WTC11 (cell line): ENCODE data around the gene RIN1. TPM values are rescaled to one million over a fixed set of nuclear protein-coding genes. Genes with fewer than 3 reads are reported as not detected.

Source experiments
- AFF4 ChIP-seq: sonication (generic); formaldehyde crosslinking; IDR thresholded peaks from 2 replicates; pipeline ENCODE4 v1.8.1; 2023; ENCODE audit warnings: mild to moderate bottlenecking, missing genetic modification reagents, borderline replicate concordance
- AR ChIP-seq: fragments of 250-450 bp; sonication (Bioruptor Pico); IDR thresholded peaks from 2 replicates; pipeline ENCODE4 v1.9.0; 2021; ENCODE audit warnings: mild to moderate bottlenecking
- ATF2 ChIP-seq: sonication (generic); formaldehyde crosslinking; IDR thresholded peaks from 2 replicates; pipeline ENCODE4 v1.8.1; 2022; ENCODE audit warnings: low read depth, missing genetic modification reagents, borderline replicate concordance
- CTCF ChIP-seq: fragments of 200-600 bp; IDR thresholded peaks from 2 replicates; pipeline ENCODE4 v1.8.0; 2022; ENCODE audit warnings: antibody characterized with exemption
- GRHL2 ChIP-seq: fragments of 250-450 bp; sonication (Bioruptor Pico); IDR thresholded peaks from 2 replicates; pipeline ENCODE4 v1.8.0; 2022; ENCODE audit warnings: mild to moderate bottlenecking, moderate library complexity; ENCODE audit not compliant: insufficient replicate concordance, severe bottlenecking
- JUN ChIP-seq: sonication (generic); formaldehyde crosslinking; IDR thresholded peaks from 2 replicates; pipeline ENCODE4 v1.8.0; 2023; ENCODE audit warnings: mild to moderate bottlenecking, missing genetic modification reagents
- KAT7 ChIP-seq: sonication (generic); formaldehyde crosslinking; IDR thresholded peaks from 2 replicates; pipeline ENCODE4 v1.8.1; 2023; ENCODE audit warnings: missing genetic modification reagents, mild to moderate bottlenecking, borderline replicate concordance
- MAX ChIP-seq: sonication (generic); formaldehyde crosslinking; IDR thresholded peaks from 2 replicates; pipeline ENCODE4 v1.8.0; 2022; ENCODE audit warnings: mild to moderate bottlenecking, missing genetic modification reagents
- NFATC4 ChIP-seq: fragments of 250-450 bp; sonication (Bioruptor Pico); IDR thresholded peaks from 2 replicates; pipeline ENCODE4 v1.9.0; 2021; ENCODE audit warnings: mild to moderate bottlenecking
- RORB ChIP-seq: fragments of 250-450 bp; sonication (Bioruptor Pico); IDR thresholded peaks from 2 replicates; pipeline ENCODE4 v1.9.0; 2021; ENCODE audit warnings: mild to moderate bottlenecking
- TEAD1 ChIP-seq: sonication (generic); formaldehyde crosslinking; IDR thresholded peaks from 2 replicates; pipeline ENCODE4 v1.8.0; 2022; ENCODE audit warnings: mild to moderate bottlenecking, missing genetic modification reagents
- ZBTB43 ChIP-seq: sonication (generic); formaldehyde crosslinking; IDR thresholded peaks from 2 replicates; pipeline ENCODE4 v1.8.1; 2023; ENCODE audit warnings: mild to moderate bottlenecking, missing genetic modification reagents
- ZNF281 ChIP-seq: sonication (generic); formaldehyde crosslinking; IDR thresholded peaks from 2 replicates; pipeline ENCODE4 v1.8.0; 2023; ENCODE audit warnings: mild to moderate bottlenecking, missing genetic modification reagents
- ZNF416 ChIP-seq: fragments of 250-450 bp; sonication (Bioruptor Pico); IDR thresholded peaks from 2 replicates; pipeline ENCODE4 v1.9.0; 2021; ENCODE audit warnings: mild to moderate bottlenecking, inconsistent platforms
- ZNF425 ChIP-seq: fragments of 250-450 bp; sonication (Bioruptor Pico); conservative IDR thresholded peaks from 2 replicates; pipeline ENCODE4 v1.9.0; 2021; ENCODE audit warnings: mild to moderate bottlenecking
- ZSCAN18 ChIP-seq: fragments of 250-450 bp; sonication (Bioruptor Pico); IDR thresholded peaks from 2 replicates; pipeline ENCODE4 v2.1.2; 2022; ENCODE audit warnings: mild to moderate bottlenecking, moderate library complexity
- total RNA-seq: library from RNA; stranded (reverse); gene quantifications from 3 replicates; pipeline ENCODE4 v1.2.3, GENCODE V29; 2021

Gene RIN1
- total RNA-seq, 1 experiment from 2014 or later, result 5.0 TPM

- TF ChIP-seq AFF4 (no peak), RORB (CRISPR knock-in tag) (no peak), GRHL2 (CRISPR knock-in tag) (no peak), CTCF (peak; percentile 98), ZNF281 (CRISPR knock-in tag) (peak; percentile 53; the same call in 1 of the 2 replicates), AR (CRISPR knock-in tag) (no peak), ZSCAN18 (CRISPR knock-in tag) (no peak), MAX (CRISPR knock-in tag) (peak; percentile 99), ZNF416 (CRISPR knock-in tag) (no peak), ZBTB43 (CRISPR knock-in tag) (no peak), JUN (CRISPR knock-in tag) (no peak), NFATC4 (CRISPR knock-in tag) (no peak), ATF2 (CRISPR knock-in tag) (no peak), TEAD1 (CRISPR knock-in tag) (peak; percentile 98), KAT7 (CRISPR knock-in tag) (no peak), ZNF425 (CRISPR knock-in tag) (no peak)
These were observed 7.7 kb downstream of the RIN1 start (continued) for GRCh38 chr11:66328302-66329144.
